DND-41 (cell line): ENCODE data around the gene AIF1L.

Source experiments
- ATAC-seq: fragments of 200-7000 bp; cut with Tn5 transposase; 3 replicates; pipeline ENCODE4 v1.9.1; 2021; ENCODE audit warnings: low read depth; ENCODE audit not compliant: insufficient read depth
- DNase-seq: peaks from one replicate; pipeline ENCODE4 v3.0.0-alpha.2; 2020
- H2AFZ ChIP-seq: 2 replicates; pipeline ENCODE4 v1.6.0; 2012; ENCODE audit warnings: low read depth, low read length
- H3K27ac ChIP-seq: 2 replicates; pipeline ENCODE4 v1.5.1; 2012; ENCODE audit warnings: low read length, inconsistent platforms
- H3K27me3 ChIP-seq: fragments of 200-600 bp; sonication (generic); 2 replicates; pipeline ENCODE4 v1.6.0; 2012; ENCODE audit warnings: low read length, mild to moderate bottlenecking, inconsistent platforms; ENCODE audit not compliant: insufficient read depth, poor library complexity
- H3K36me3 ChIP-seq: 2 replicates; pipeline ENCODE4 v1.5.1; 2012; ENCODE audit warnings: low read length, inconsistent platforms; ENCODE audit not compliant: insufficient read depth
- H3K4me1 ChIP-seq: 2 replicates; pipeline ENCODE4 v1.5.1; 2012; ENCODE audit warnings: mild to moderate bottlenecking, low read length; ENCODE audit not compliant: insufficient read depth
- H3K4me2 ChIP-seq: 2 replicates; pipeline ENCODE4 v1.6.0; 2012; ENCODE audit warnings: mild to moderate bottlenecking, moderate library complexity, low read length, inconsistent platforms; ENCODE audit not compliant: insufficient read depth
- H3K4me3 ChIP-seq, 2 experiments: fragments of 200-600 bp in 1 of 2; shearing (Covaris generic) in 1 of 2; 2 replicates each; pipeline ENCODE4 v1.5.1; 2012 to 2016; ENCODE audit warnings: inconsistent platforms in 2 of 2, low read length in 2 of 2, mild to moderate bottlenecking in 2 of 2, low read depth in 1 of 2, moderate library complexity in 1 of 2
- H3K79me2 ChIP-seq: 2 replicates; pipeline ENCODE4 v1.6.0; 2012; ENCODE audit warnings: low read length, inconsistent platforms; ENCODE audit not compliant: insufficient read depth
- H3K9ac ChIP-seq: 2 replicates; pipeline ENCODE4 v1.6.0; 2012; ENCODE audit warnings: low read depth, mild to moderate bottlenecking, inconsistent platforms, low read length, moderate library complexity
- H3K9me3 ChIP-seq: 2 replicates; pipeline ENCODE4 v1.5.1; 2012; ENCODE audit warnings: low read length, moderate library complexity, mild to moderate bottlenecking, inconsistent platforms; ENCODE audit not compliant: insufficient read depth, severe bottlenecking
- H4K20me1 ChIP-seq: 2 replicates; pipeline ENCODE4 v1.6.0; 2012; ENCODE audit warnings: low read length; ENCODE audit not compliant: insufficient read depth
- CTCF ChIP-seq: IDR thresholded peaks from 2 replicates; pipeline ENCODE4 v1.5.1; 2012; ENCODE audit warnings: borderline replicate concordance, low read length, moderate library complexity, mild to moderate bottlenecking; ENCODE audit not compliant: poor library complexity, severe bottlenecking; ENCODE audit errors: extremely low read depth
- EZH2 ChIP-seq: IDR thresholded peaks from 3 replicates; pipeline ENCODE4 v1.6.1; 2012; ENCODE audit warnings: borderline replicate concordance, low read depth, mild to moderate bottlenecking, moderate library complexity, low read length, inconsistent platforms; ENCODE audit not compliant: severe bottlenecking

AIF1L gene

DNA sequence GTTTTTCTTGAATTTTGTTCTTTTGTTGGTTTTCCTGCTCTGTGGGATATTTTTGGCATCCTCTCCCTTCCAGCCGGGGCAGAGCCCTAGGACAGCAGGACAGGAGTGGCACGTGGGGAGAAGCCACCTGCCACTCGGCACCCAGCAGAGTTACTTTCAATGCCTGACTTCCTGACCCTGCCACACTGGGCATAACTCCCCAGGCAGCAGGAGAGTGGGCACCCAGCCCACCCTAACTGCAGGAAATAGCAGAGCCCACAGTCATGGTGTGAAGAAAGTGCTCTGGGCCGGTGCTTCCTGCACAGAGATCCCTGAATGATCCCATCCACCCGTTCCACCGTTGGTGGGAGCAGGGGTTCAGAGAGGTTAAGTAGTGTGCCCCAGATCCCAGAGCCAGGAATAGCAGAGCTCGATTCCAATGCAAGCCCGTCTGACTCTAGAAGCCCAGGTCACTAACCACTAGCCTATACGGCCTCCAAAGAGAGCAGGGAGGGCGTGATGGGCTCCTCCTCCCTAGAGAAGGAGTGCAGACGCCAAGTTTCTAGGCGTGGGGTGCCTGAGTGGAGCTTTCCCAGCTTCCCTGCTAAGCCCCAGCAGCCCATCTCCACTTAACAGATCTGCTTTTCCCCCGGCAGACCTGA lies 20.9 kb downstream of the AIF1L start:
- H3K9ac ChIP-seq, result no peak overlapping the region

GRCh38 chr9:131117762-131118145 lies 21.4 kb downstream of the AIF1L start:
- no peaks in the 10 kb centered on the region for H3K36me3 ChIP-seq
- TF ChIP-seq EZH2, result no peak
- TF ChIP-seq CTCF, result no peak
- no peaks in the 10 kb centered on the region for H3K4me1 ChIP-seq
- no peak overlapping the region for H3K4me2 ChIP-seq
- ATAC-seq (no peak), DNase-seq (no peak)
- H2AFZ ChIP-seq, result no peak overlapping the region
- no peak overlapping the region for H3K4me3 ChIP-seq
- no peak overlapping the region for H3K27ac ChIP-seq
- H3K27me3 ChIP-seq, result no peaks in the 10 kb centered on the region
- no peaks in the 10 kb centered on the region for H4K20me1 ChIP-seq
- H3K9me3 ChIP-seq, result no peaks in the 10 kb centered on the region
- no peak overlapping the region for H3K9ac ChIP-seq
- no peaks in the 10 kb centered on the region for H3K79me2 ChIP-seq

More for the DNA sequence above, 20.9 kb downstream of the AIF1L start:
- Histone ChIP-seq H3K79me2 (no peaks in the 10 kb centered on the region), H3K4me3 (no peak overlapping the region), H3K27me3 (no peaks in the 10 kb centered on the region), H3K27ac (no peak overlapping the region), H3K4me2 (no peak overlapping the region), H2AFZ (no peak overlapping the region), H4K20me1 (no peaks in the 10 kb centered on the region), H3K36me3 (no peaks in the 10 kb centered on the region), H3K4me1 (no peaks in the 10 kb centered on the region), H3K9me3 (no peaks in the 10 kb centered on the region)
- DNase-seq, result no peak
- TF ChIP-seq CTCF, result no peak
- TF ChIP-seq EZH2, result no peak
- ATAC-seq, result no peak

DNA sequence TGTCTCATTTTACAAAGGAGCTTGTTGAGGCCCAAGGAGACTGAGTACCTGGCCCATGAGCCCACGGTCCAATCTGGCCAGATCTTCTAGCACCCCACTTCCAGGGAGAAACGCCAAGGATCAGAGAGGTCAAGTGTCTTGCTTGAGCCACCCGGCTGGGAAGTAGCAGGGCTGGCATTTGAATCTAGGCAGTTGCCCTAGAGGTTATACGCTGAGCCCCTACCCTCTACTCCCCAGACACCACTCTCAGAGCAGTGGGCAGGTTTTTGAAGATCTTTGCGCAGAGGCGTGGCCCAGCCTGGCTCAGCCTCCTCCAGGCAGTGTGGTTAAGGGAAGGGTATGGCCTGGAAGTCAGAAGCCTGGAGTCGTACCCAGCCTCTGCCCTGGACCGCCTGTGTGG lies 23.3 kb downstream of the AIF1L start:
- Histone ChIP-seq H3K27ac (no peak overlapping the region), H3K4me2 (no peak overlapping the region), H3K4me3 (no peak overlapping the region), H3K9me3 (no peaks in the 10 kb centered on the region), H3K79me2 (0 out of 2 replicates have a peak, but pooled peaks cover 1% of the 10 kb centered on the region), H3K9ac (no peak overlapping the region), H2AFZ (no peak overlapping the region), H4K20me1 (no peaks in the 10 kb centered on the region), H3K36me3 (no peaks in the 10 kb centered on the region), H3K4me1 (peaks cover 2% of the 10 kb centered on the region; the same call in 1 of the 2 replicates), H3K27me3 (no peaks in the 10 kb centered on the region)
- TF ChIP-seq EZH2 (no peak), CTCF (no peak)
- DNase-seq (no peak), ATAC-seq (no peak)
